ENCODE data around the gene CELSR1.
"Not testable (repeated sequence)": the region's sequence is repeated elsewhere in the genome, so short reads cannot be mapped to it uniquely, and the experiment has no call there.

Gene CELSR1

DNA sequence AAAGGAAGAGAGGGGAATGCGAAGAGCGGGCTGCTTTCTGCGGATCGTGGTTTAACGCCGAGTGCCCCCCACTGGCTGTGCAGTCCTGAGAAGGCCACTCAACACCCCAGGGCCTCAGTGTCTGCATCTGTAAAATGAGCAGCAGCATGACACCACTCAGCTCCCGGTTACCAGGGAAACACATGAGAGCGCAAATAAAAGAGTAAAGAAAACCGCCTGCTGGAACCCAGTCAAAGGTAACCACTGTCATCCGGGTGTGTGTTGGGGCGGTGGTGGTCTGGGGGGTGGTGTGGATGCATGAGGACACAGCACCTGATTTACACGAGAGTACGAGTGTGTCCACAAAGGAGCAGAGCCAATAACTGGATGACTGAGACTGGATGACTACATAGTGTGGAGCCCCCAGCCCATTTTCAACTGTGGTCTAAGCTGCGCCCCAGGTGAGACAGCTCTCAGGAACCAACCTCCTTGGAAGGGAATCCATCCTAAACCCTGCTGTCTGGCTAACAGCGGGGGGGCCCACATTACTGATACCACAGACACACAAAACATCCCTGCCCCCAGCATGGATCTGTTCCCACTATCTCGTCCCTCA lies 5.7 kb downstream of the CELSR1 start:
- no peak for DNase-seq

DNA sequence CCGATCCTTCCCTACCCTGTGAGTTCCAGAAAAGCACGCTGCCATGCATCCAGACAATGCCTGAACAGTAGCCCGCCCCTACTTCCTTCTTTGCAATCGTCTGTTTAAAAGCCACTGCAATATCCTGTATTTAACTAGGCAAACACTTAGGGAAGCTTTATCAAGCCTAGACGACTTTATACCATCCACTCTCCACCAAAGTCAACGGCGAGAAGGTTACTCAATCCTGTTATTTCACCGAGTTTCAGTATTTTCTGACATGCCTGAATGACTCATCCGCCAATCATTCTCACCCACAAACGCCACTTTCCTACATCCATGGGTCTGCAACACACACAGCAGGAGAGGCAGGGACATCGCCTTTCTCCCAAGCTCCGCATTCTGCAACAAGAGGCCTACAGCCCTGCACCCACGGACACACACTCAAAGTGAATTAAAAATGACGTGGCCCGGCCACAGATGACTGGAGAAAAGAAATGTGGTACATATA lies 9.3 kb downstream of the CELSR1 start:
- no peak for DNase-seq

GRCh38 chr22:46526244-46526839 lies 11.1 kb downstream of the CELSR1 start:
- DNase-seq, result no peak

- no peak for DNase-seq
Observed at GRCh38 chr22:46525389-46526243, 11.8 kb downstream of the CELSR1 start.

GRCh38 chr22:46524203-46524740 lies 13.1 kb downstream of the CELSR1 start:
- DNase-seq, result no peak

DNA sequence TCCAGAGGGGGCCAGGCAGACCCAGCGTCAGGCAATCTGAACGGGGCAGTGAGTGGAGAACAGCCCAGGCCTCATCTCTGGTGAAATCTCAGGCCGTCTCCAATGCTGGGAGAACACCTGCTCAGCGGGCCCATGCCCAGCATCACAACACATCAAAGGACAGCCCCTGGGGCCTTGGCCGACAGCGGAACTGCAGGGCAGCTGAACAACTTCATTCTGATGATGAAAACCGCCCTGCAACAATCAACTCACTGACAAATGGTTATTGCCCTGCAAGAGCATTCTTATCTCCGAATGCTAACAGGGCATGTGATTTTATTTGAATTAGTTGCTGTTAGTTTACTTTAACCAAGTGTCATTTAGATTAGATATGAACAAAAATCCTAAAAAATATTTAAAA lies 14.6 kb downstream of the CELSR1 start:
- DNase-seq, result no peak

- no peak for DNase-seq
Observed at GRCh38 chr22:46521994-46522393, 15.4 kb downstream of the CELSR1 start.

- DNase-seq, result no peak
Observed at GRCh38 chr22:46520880-46521279, 16.5 kb downstream of the CELSR1 start.

GRCh38 chr22:46519377-46519776 lies 18.0 kb downstream of the CELSR1 start:
- no peak for DNase-seq

- no peak for DNase-seq
Observed at GRCh38 chr22:46518542-46519325, 18.7 kb downstream of the CELSR1 start.

- DNase-seq, result no peak
Observed at GRCh38 chr22:46518038-46518437, 19.4 kb downstream of the CELSR1 start.

GRCh38 chr22:46517255-46517761 lies 20.1 kb downstream of the CELSR1 start:
- no peak for DNase-seq

DNA sequence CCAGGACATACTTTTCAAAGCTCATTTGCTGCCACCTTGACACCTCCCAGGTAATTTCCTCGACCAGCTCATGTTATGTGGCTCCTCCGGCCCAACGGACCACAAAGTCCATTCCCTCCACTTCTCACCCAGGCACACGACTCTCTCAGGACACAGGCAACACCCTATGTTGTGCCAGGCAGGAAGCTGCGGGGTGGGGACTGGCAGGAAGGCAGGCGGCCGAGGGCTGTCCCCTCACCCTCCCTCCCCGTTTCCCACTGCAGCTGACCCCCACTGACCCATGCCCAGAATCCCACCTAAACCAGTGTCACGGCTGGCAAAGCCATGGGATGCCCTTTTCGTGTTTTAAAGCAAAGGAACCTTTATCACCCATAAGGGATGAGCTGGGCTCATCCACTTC lies 20.8 kb downstream of the CELSR1 start:
- DNase-seq, result no peak

DNA sequence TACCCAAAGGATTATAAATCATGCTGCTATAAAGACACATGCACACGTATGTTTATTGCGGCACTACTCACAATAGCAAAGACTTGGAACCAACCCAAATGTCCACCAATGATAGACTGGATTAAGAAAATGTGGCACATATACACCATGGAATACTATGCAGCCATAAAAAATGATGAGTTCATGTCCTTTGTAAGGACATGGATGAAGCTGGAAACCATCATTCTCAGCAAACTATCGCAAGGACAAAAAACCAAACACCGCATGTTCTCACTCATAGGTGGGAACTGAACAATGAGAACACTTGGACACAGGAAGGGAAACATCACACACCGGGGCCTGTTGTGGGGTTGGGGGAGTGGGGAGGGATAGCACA lies 21.3 kb downstream of the CELSR1 start:
- not testable (repeated sequence) for DNase-seq

- DNase-seq, result no peak
Observed at GRCh38 chr22:46515208-46516111, 22.0 kb downstream of the CELSR1 start.

DNA sequence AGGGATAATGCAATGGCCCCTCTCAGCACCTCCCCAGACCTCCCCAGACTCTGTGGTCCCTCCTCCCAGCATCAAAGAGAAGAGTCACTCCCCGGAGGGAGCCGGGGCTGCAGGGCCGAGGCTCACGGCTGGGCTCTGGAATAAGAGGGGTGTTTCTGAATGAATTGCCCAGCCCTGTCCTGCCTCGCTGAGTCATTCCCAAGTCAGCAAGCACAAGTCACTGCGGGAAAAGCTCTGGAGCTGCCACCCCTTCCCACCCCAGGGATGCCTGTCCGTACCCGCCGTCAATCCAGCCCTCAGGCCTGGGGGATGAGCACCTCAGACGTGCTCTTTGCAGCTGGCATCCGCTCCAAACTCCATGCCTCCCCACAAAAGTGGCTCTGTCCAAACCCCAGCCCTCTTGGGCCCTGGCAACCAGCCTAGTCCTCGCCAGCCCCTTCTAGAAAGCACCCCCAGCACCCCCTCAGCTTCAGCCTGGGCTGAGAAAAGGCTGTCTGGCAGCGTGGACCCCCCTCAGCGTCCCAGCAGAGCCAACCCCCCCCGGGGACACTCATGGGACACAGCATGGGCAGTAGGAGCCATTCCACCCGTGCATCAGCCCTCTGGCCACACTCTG lies 22.7 kb downstream of the CELSR1 start:
- no peak for DNase-seq

DNA sequence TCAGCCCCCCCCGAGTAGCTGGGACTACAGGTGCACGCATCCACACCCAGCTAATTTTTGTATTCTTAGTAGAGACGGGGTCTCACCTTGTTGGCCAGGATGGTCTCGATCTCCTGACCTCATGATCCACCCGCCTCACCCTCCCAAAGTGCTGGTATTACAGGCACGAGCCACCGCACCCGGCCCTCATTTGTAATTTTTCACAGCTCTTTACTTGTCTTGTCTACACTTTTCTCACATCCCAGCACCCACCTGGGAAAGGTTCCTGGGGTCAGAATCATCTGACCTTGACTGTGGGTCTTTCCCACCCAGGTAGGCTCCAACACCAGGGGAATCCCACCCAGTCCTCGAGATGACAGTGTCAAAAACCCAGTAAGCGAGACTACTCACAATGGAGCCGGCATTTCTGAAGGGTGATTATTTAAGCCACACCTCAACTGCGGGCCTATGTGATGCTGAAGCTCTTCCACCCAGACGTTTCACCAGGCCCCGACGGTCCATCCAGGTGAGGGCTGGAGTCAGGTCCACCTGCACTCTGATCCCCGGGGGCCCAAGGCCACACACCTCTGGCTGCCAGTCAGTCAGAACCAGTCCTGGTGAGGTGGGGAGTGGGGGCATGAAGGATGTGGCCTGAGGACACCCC lies 23.4 kb downstream of the CELSR1 start:
- DNase-seq, result no peak

DNA sequence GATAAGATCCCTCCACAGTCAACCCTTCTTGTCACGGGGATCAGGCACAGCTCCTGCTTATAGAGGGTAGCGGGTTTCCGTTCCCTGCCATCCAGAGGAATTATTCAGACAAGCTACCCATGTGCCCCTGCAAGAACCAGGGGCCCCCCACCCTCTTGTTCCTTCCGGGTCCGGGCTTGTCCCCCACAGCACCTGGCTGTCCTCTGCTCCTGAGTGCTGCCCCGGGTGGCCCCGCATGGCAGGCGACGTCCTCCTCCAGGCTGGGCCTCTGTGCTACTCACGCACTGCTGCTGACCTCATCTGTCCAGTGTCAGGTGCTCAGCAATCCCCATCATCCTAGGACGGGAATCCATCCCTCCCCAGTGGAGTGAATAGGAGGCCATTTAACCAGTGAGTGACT lies 24.7 kb downstream of the CELSR1 start:
- DNase-seq, result no peak

DNA sequence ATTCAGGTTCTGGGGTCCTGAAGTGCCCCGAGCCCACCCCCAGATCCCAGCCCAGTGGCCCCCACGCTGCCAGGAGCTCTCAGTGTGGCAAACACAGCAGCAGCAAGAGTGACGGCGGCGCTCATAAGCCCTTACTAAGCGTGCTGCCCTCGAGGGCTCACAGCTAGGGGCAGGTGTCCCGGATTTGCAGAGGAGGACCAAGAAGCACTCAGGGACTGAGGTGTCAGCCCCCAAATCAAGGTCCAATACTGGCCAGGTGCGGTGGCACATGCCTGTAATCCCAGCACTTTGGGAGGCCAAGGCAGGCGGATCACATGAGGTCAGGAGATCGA lies 25.4 kb downstream of the CELSR1 start:
- DNase-seq, result no peak

DNA sequence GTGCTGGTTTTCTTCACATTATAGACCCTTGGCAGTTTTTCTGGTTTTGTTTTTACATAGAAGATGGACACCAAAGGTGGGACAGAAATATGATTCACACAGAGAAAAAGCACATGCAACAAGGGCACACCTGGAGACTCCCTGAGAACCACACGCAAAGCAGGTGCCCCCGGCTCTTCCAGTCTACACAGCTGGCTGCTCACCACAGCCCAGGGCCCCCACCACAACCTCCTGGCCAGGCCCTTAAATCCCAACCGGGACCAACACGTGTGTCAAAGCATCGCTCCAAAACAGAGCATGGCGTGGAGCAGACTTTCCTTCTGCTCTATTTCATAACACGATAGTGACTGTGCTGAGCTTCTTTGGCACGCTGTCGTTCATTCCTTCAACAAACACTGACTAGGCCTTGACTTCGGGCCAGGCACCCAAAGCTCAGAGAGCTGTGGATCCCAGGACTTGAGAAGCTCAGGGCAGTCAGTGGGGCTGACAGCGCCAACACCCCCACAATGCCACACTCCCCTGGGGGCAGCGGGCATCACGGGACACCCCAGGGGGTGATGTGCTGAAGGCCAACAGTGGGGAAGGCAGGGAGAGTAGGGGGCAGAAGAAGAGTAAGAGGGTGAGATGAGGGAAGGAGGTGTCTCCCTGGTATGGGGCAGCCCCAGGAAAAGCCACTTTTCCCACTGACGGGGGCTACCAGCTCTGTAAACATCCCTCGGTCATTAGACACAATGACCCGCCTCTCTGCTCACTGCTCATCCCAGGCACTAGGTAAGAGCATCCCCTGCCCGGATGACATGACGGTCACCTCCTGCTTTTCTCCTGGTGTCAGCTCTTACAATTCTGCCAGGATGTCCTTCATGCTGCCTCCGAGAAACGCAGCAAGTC lies 26.0 kb downstream of the CELSR1 start:
- DNase-seq, result no peak
